Measurements from ENCODE around the gene GART.

The GART gene

GRCh38 chr21:33491373-33492102 lies 50.4 kb downstream of the GART start, which contains the start of gene DNAJC28:
Gene DNAJC28, minus strand, starts transcription at chr21:33491716. Its CDS starts 2,323 bp downstream, at chr21:33489393.
- no peaks in the 10 kb centered on the region for H3K27me3 ChIP-seq (ENCODE audit: control insufficient read depth, insufficient read depth, low read length)
- H3K9ac ChIP-seq (ENCODE audit: low read length) = peak within 1 kb of the TSS; percentile 69
- peak within 1 kb of the TSS; percentile 93 for H3K4me3 ChIP-seq (ENCODE audit: low read length)
- no peaks in the 10 kb centered on the region for H3K4me1 ChIP-seq (ENCODE audit: control insufficient read depth, insufficient read depth, low read length)
- H3K36me3 ChIP-seq (ENCODE audit: control insufficient read depth, insufficient read depth, low read length) = no peaks in the 10 kb centered on the region
- peak within 1 kb of the TSS; percentile 72 for H3K27ac ChIP-seq (ENCODE audit: low read depth, low read length)

- Histone ChIP-seq H3K36me3 (ENCODE audit: control insufficient read depth, insufficient read depth, low read length) (no peaks in the 10 kb centered on the region), H3K4me3 (ENCODE audit: low read length) (peak overlapping the region; percentile 93), H3K4me1 (ENCODE audit: control insufficient read depth, insufficient read depth, low read length) (no peaks in the 10 kb centered on the region)
Observed at GRCh38 chr21:33490991-33491372, 50.9 kb downstream of the GART start.

GRCh38 chr21:33488936-33489335 lies 53.0 kb downstream of the GART start:
- no peak overlapping the region for H3K9ac ChIP-seq (ENCODE audit: low read length)
- no peak overlapping the region for H3K4me3 ChIP-seq (ENCODE audit: low read length)
- no peaks in the 10 kb centered on the region for H3K27me3 ChIP-seq (ENCODE audit: control insufficient read depth, insufficient read depth, low read length)
- no peaks in the 10 kb centered on the region for H3K36me3 ChIP-seq (ENCODE audit: control insufficient read depth, insufficient read depth, low read length)
- no peak overlapping the region for H3K27ac ChIP-seq (ENCODE audit: low read depth, low read length)
- H3K4me1 ChIP-seq (ENCODE audit: control insufficient read depth, insufficient read depth, low read length) = no peaks in the 10 kb centered on the region

More at GRCh38 chr21:33490991-33491372, 50.9 kb downstream of the GART start:
- H3K27me3 ChIP-seq (ENCODE audit: control insufficient read depth, insufficient read depth, low read length) = no peaks in the 10 kb centered on the region
- H3K27ac ChIP-seq (ENCODE audit: low read depth, low read length) = peak overlapping the region; percentile 72
- H3K9ac ChIP-seq (ENCODE audit: low read length) = peak overlapping the region; percentile 69

- H3K27ac ChIP-seq (ENCODE audit: low read depth, low read length) = no peak overlapping the region
- H3K36me3 ChIP-seq (ENCODE audit: control insufficient read depth, insufficient read depth, low read length) = no peaks in the 10 kb centered on the region
- no peak overlapping the region for H3K9ac ChIP-seq (ENCODE audit: low read length)
- no peak overlapping the region for H3K4me3 ChIP-seq (ENCODE audit: low read length)
- no peaks in the 10 kb centered on the region for H3K27me3 ChIP-seq (ENCODE audit: control insufficient read depth, insufficient read depth, low read length)
- no peaks in the 10 kb centered on the region for H3K4me1 ChIP-seq (ENCODE audit: control insufficient read depth, insufficient read depth, low read length)
Observed at GRCh38 chr21:33487996-33488395, 53.9 kb downstream of the GART start.

GRCh38 chr21:33481314-33481943 lies 60.5 kb downstream of the GART start:
- H3K4me3 ChIP-seq (ENCODE audit: low read length) = no peak overlapping the region

GRCh38 chr21:33480481-33481103 lies 61.3 kb downstream of the GART start:
- peak overlapping the region; percentile 50 for H3K9ac ChIP-seq (ENCODE audit: low read length)
- no peaks in the 10 kb centered on the region for H3K27me3 ChIP-seq (ENCODE audit: control insufficient read depth, insufficient read depth, low read length)
- H3K36me3 ChIP-seq (ENCODE audit: control insufficient read depth, insufficient read depth, low read length) = no peaks in the 10 kb centered on the region
- peak overlapping the region; percentile 88 for H3K27ac ChIP-seq (ENCODE audit: low read depth, low read length)
- H3K4me1 ChIP-seq (ENCODE audit: control insufficient read depth, insufficient read depth, low read length) = peaks cover 5% of the 10 kb centered on the region
- peak overlapping the region; percentile 77 for H3K4me3 ChIP-seq (ENCODE audit: low read length)

More at GRCh38 chr21:33481314-33481943, 60.5 kb downstream of the GART start:
- Histone ChIP-seq H3K4me1 (ENCODE audit: control insufficient read depth, insufficient read depth, low read length) (peaks cover 5% of the 10 kb centered on the region), H3K27me3 (ENCODE audit: control insufficient read depth, insufficient read depth, low read length) (no peaks in the 10 kb centered on the region), H3K9ac (ENCODE audit: low read length) (no peak overlapping the region), H3K36me3 (ENCODE audit: control insufficient read depth, insufficient read depth, low read length) (no peaks in the 10 kb centered on the region), H3K27ac (ENCODE audit: low read depth, low read length) (no peak overlapping the region)

- no peaks in the 10 kb centered on the region for H3K27me3 ChIP-seq (ENCODE audit: control insufficient read depth, insufficient read depth, low read length)
- no peaks in the 10 kb centered on the region for H3K36me3 ChIP-seq (ENCODE audit: control insufficient read depth, insufficient read depth, low read length)
- peak within 1 kb of the TSS; percentile 90 for H3K27ac ChIP-seq (ENCODE audit: low read depth, low read length)
- H3K4me1 ChIP-seq (ENCODE audit: control insufficient read depth, insufficient read depth, low read length) = peaks cover 5% of the 10 kb centered on the region
- H3K9ac ChIP-seq (ENCODE audit: low read length) = peak within 1 kb of the TSS; percentile 57
- H3K4me3 ChIP-seq (ENCODE audit: low read length) = peak within 1 kb of the TSS; percentile 89
Observed at GRCh38 chr21:33479679-33480480, 62.0 kb downstream of the GART start, which contains the start of gene TMEM50B. Gene TMEM50B, minus strand, starts transcription at chr21:33479974. Its CDS starts 11,089 bp downstream, at chr21:33468885.

- Histone ChIP-seq H3K27ac (ENCODE audit: low read depth, low read length) (peak overlapping the region; percentile 90), H3K9ac (ENCODE audit: low read length) (peak overlapping the region; percentile 57), H3K27me3 (ENCODE audit: control insufficient read depth, insufficient read depth, low read length) (no peaks in the 10 kb centered on the region), H3K36me3 (ENCODE audit: control insufficient read depth, insufficient read depth, low read length) (no peaks in the 10 kb centered on the region), H3K4me3 (ENCODE audit: low read length) (peak overlapping the region; percentile 89), H3K4me1 (ENCODE audit: control insufficient read depth, insufficient read depth, low read length) (peaks cover 5% of the 10 kb centered on the region)
Observed at GRCh38 chr21:33478935-33479678, 62.8 kb downstream of the GART start.

- H3K4me1 ChIP-seq (ENCODE audit: control insufficient read depth, insufficient read depth, low read length) = peaks cover 5% of the 10 kb centered on the region
- H3K4me3 ChIP-seq (ENCODE audit: low read length) = peak overlapping the region; percentile 89
- no peak overlapping the region for H3K9ac ChIP-seq (ENCODE audit: low read length)
- no peaks in the 10 kb centered on the region for H3K36me3 ChIP-seq (ENCODE audit: control insufficient read depth, insufficient read depth, low read length)
- H3K27me3 ChIP-seq (ENCODE audit: control insufficient read depth, insufficient read depth, low read length) = no peaks in the 10 kb centered on the region
- peak overlapping the region; percentile 90 for H3K27ac ChIP-seq (ENCODE audit: low read depth, low read length)
Observed at GRCh38 chr21:33478182-33478581, 63.7 kb downstream of the GART start.

GRCh38 chr21:33477066-33477465 lies 64.9 kb downstream of the GART start:
- no peak overlapping the region for H3K4me3 ChIP-seq (ENCODE audit: low read length)
- H3K36me3 ChIP-seq (ENCODE audit: control insufficient read depth, insufficient read depth, low read length) = no peaks in the 10 kb centered on the region
- peaks cover 5% of the 10 kb centered on the region for H3K4me1 ChIP-seq (ENCODE audit: control insufficient read depth, insufficient read depth, low read length)
- no peaks in the 10 kb centered on the region for H3K27me3 ChIP-seq (ENCODE audit: control insufficient read depth, insufficient read depth, low read length)
- no peak overlapping the region for H3K27ac ChIP-seq (ENCODE audit: low read depth, low read length)
- no peak overlapping the region for H3K9ac ChIP-seq (ENCODE audit: low read length)

- Histone ChIP-seq H3K4me1 (ENCODE audit: control insufficient read depth, insufficient read depth, low read length) (peaks cover 3% of the 10 kb centered on the region), H3K36me3 (ENCODE audit: control insufficient read depth, insufficient read depth, low read length) (no peaks in the 10 kb centered on the region), H3K4me3 (ENCODE audit: low read length) (no peak overlapping the region), H3K27ac (ENCODE audit: low read depth, low read length) (no peak overlapping the region), H3K27me3 (ENCODE audit: control insufficient read depth, insufficient read depth, low read length) (no peaks in the 10 kb centered on the region), H3K9ac (ENCODE audit: low read length) (no peak overlapping the region)
Observed at GRCh38 chr21:33473344-33473743, 68.6 kb downstream of the GART start.

Measured in rectal smooth muscle tissue (tissue), 1 donor.